ENCODE data around the gene HOXD11. TPM values are rescaled to one million over a fixed set of nuclear protein-coding genes. Genes with fewer than 3 reads are reported as not detected.

HOXD11 gene
- total and polyA plus RNA-seq, 8 donors = not detected

DNA sequence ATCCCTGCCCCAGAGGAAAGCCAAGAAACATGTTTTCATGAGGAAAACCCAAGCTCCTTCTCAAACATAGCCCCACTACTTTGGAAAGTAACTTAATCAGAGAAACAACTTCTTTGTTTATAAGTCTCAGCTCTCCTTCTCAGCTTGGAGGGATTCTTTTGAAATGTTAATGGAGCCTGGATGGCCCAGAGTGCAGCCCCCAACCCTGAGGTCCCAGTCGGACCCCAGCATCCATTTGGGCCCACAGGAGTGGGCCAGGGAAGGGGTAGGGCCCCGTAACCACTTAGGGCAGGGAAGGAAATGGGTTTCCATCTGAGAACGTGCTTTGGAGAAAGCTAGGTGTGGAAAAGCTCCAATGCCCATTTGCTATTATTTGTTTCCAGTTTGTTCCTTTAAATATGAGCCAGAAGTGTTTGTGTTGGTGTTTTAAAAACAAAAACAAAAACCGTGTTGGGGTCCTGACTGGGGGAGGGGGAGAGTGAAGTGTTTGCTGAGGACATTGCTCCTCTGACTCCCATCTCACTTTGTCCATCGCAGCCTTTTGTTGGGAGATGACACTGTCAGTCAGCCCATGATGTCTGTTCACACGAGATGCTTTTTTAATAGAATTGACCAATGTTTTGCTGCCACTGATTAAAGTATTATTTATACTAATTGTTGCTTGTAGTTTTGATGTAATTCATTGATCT is 48.4 kb downstream of the HOXD11 start:
- Histone ChIP-seq H3K27me3 (peaks cover 42 to 100% (median 99%) of the 10 kb centered on the region in 3 donors), H3K9me3 (peaks cover 0 to 8% (median 0%) of the 10 kb centered on the region in 4 donors), H3K4me3 (no peak overlapping the region), H3K36me3 (no peaks in the 10 kb centered on the region), H3K4me1 (peaks cover 10 to 54% (median 40%) of the 10 kb centered on the region in 4 donors), H3K27ac (no peak overlapping the region)
- intact Hi-C loops (cut with DNase I; ENCODE audit: low total_unique reads) = no loop called here
- no peak for TF ChIP-seq POLR2AphosphoS5 (IDR thresholded peaks at IDR 0.05)
- TF ChIP-seq POLR2A (IDR thresholded peaks at IDR 0.05) = no peak
- no peak for TF ChIP-seq EP300 (IDR thresholded peaks at IDR 0.05)
- no peak for TF ChIP-seq CTCF (IDR thresholded peaks at IDR 0.05)
- WGBS, 5 donors = 10 to 20% (median 11%) methylated on average over 6 of the region's 6 CpGs
- DNase-seq = no peak

DNA sequence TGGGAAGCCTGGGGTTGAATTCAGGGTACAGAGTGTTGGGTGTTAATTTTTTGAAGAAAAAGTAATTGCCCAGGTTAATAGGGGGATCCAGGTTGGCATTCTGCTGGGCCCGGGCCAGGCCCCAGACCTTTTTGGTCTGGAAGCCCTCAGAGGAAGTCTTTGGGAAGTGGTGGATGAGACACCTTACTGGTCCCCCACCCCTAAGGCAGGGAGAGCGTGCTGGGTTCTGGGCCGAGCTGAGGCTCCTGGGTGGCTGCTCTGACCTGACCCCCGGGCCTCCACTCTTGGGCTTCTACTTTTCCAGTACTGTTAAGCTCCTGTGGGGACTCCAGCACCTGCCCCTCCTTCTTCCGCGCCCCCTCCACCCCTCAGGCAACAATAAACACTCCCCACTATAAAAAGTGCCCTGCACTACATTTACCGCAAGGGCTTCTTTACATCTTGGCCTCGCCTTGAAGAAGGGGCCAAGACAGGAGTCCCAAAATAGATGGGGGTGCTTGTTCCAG is 49.3 kb downstream of the HOXD11 start:
- Histone ChIP-seq H3K27ac (no peak overlapping the region), H3K27me3 (peaks cover 41 to 100% (median 99%) of the 10 kb centered on the region in 3 donors), H3K9me3 (peaks cover 0 to 8% (median 0%) of the 10 kb centered on the region in 4 donors), H3K4me1 (peaks cover 12 to 61% (median 44%) of the 10 kb centered on the region in 4 donors), H3K4me3 (no peak overlapping the region), H3K36me3 (no peaks in the 10 kb centered on the region)
- WGBS, 5 donors = 14 to 27% (median 23%) methylated on average over 8 of the region's 8 CpGs
- intact Hi-C loops (cut with DNase I; ENCODE audit: low total_unique reads) = no loop called here
- no peak for DNase-seq
- TF ChIP-seq POLR2A (IDR thresholded peaks at IDR 0.05) (no peak), CTCF (IDR thresholded peaks at IDR 0.05) (no peak)

- intact Hi-C loops (cut with DNase I; ENCODE audit: low total_unique reads) = no loop called here
- no peak for DNase-seq
- H3K27ac ChIP-seq = no peak within 1 kb of the TSS
- H3K9me3 ChIP-seq = peaks cover 0 to 8% (median 0%) of the 10 kb centered on the region in 4 donors
- H3K4me1 ChIP-seq = peaks cover 12 to 60% (median 41%) of the 10 kb centered on the region in 4 donors
- peak within 1 kb of the TSS; percentile 14 to 39 (median 23) for H3K4me3 ChIP-seq
- H3K36me3 ChIP-seq = no peaks in the 10 kb centered on the region
- H3K27me3 ChIP-seq = peaks cover 37 to 100% (median 99%) of the 10 kb centered on the region in 3 donors
- 5 to 9% (median 6%) methylated on average over 39 to 48 of the region's 48 CpGs for WGBS, 5 donors
- TF ChIP-seq POLR2A (IDR thresholded peaks at IDR 0.05) (no peak), CTCF (IDR thresholded peaks at IDR 0.05) (no peak), POLR2AphosphoS5 (IDR thresholded peaks at IDR 0.05) (no peak), EP300 (IDR thresholded peaks at IDR 0.05) (no peak)
These were observed 49.9 kb downstream of the HOXD11 start, which contains the start of gene HOXD3 for GRCh38 chr2:176156807-176157498. HOXD3 (plus strand) TSS chr2:176157307; CDS start chr2:176169115, 11,808 bp downstream.

DNA sequence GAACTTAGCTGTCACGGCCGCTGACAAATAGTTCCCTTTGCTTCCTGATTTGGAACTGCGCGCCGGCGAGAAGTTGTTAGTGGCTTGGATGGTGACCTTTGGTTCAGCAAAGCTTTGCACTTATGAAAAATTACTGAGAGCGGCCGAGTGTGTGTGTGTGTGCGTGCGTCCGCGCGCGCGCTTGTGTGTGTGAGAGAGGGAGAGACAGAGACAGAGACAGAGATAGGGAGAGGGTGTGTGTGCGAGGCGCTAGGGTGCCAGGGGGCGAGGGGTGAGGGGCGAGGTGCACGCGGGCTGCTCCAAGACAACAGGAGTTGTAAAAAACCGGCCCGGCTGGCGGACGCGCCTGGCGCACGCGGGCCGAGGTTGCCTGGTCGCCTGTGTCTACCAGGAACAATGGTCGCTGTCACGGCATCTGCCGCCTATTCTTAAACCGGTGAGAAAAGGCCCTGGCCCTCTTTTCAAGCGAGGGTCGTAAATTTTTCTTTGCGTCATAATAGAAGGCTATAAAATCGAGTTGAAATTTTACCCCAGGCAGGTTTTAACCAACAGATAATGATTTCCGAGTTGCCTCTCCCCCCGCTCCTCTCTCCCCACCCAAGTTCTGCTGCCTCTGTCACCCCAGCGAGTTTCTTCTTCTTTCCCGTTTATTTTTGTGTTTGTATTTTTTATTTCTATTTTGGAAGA is 50.6 kb downstream of the HOXD11 start:
- Histone ChIP-seq H3K4me3 (peak overlapping the region; percentile 14 to 39 (median 23)), H3K4me1 (peaks cover 12 to 59% (median 36%) of the 10 kb centered on the region in 4 donors), H3K9me3 (peaks cover 0 to 8% (median 0%) of the 10 kb centered on the region in 4 donors), H3K27me3 (peaks cover 30 to 100% (median 99%) of the 10 kb centered on the region in 3 donors), H3K36me3 (no peaks in the 10 kb centered on the region), H3K27ac (no peak overlapping the region)
- 4 to 15% (median 8%) methylated on average over 41 to 43 of the region's 43 CpGs for WGBS, 5 donors
- TF ChIP-seq EP300 (IDR thresholded peaks at IDR 0.05) (no peak), CTCF (IDR thresholded peaks at IDR 0.05) (no peak), POLR2A (IDR thresholded peaks at IDR 0.05) (no peak), POLR2AphosphoS5 (IDR thresholded peaks at IDR 0.05) (no peak)
- intact Hi-C loops (cut with DNase I; ENCODE audit: low total_unique reads) = no loop called here
- DNase-seq = no peak

All from stomach (tissue), 9 donors.